Stimulated activated CD8-positive, alpha-beta memory T cell treated with anti-CD3 and anti-CD28 coated beads, Interleukin-2, amount 100 ng/mL, for 1 hour (primary cell): ENCODE data around the gene FCER2.
"Not testable (repeated sequence)": the region's sequence is repeated elsewhere in the genome, so short reads cannot be mapped to it uniquely, and the experiment has no call there.

Experiments
- DNase-seq, 2 donors: peaks; one replicate each; pipeline ENCODE4 v3.0.0-alpha.2; 2020; ENCODE audit warnings: low read depth in 2 of 2

The FCER2 gene

GRCh38 chr19:7701654-7702457, at the start of gene FCER2:
FCER2 (minus strand) TSS chr19:7702131; CDS start chr19:7699760, 2,371 bp downstream.
- DNase-seq = no peak

GRCh38 chr19:7751157-7751783, 49.3 kb upstream of the FCER2 start:
- no peak for DNase-seq

- no peak for DNase-seq
Observed at GRCh38 chr19:7748756-7749155, 46.8 kb upstream of the FCER2 start.

- DNase-seq = no peak
Observed at GRCh38 chr19:7748171-7748570, 46.2 kb upstream of the FCER2 start.

- DNase-seq = no peak
Observed at GRCh38 chr19:7746903-7747884, 45.3 kb upstream of the FCER2 start, which contains the start of gene CD209. CD209 (minus strand) TSS chr19:7747534; CDS start chr19:7747511, 23 bp downstream.

- DNase-seq = not testable (repeated sequence)
Observed at GRCh38 chr19:7746306-7746705, 44.4 kb upstream of the FCER2 start.

- DNase-seq = no peak
Observed at GRCh38 chr19:7744871-7745650, 43.1 kb upstream of the FCER2 start.

- DNase-seq = no peak
Observed at GRCh38 chr19:7744199-7744786, 42.4 kb upstream of the FCER2 start.

GRCh38 chr19:7743425-7743841, 41.5 kb upstream of the FCER2 start:
- DNase-seq = no peak

GRCh38 chr19:7742991-7743390, 41.1 kb upstream of the FCER2 start:
- DNase-seq = no peak

- no peak for DNase-seq
Observed at GRCh38 chr19:7742575-7742974, 40.6 kb upstream of the FCER2 start.

- DNase-seq = no peak
Observed at GRCh38 chr19:7740682-7741054, 38.7 kb upstream of the FCER2 start.

- no peak for DNase-seq
Observed at GRCh38 chr19:7739801-7740681, 38.1 kb upstream of the FCER2 start.

GRCh38 chr19:7739211-7739755, 37.4 kb upstream of the FCER2 start:
- DNase-seq = no peak

- DNase-seq = no peak
Observed at GRCh38 chr19:7738023-7738422, 36.1 kb upstream of the FCER2 start.

- DNase-seq = no peak
Observed at GRCh38 chr19:7737215-7737614, 35.3 kb upstream of the FCER2 start.

- DNase-seq = no peak
Observed at GRCh38 chr19:7736148-7736547, 34.2 kb upstream of the FCER2 start.

GRCh38 chr19:7734220-7735203, 32.6 kb upstream of the FCER2 start:
- DNase-seq = no peak
